ENCODE results near the gene EIF6.

EIF6 gene

DNA sequence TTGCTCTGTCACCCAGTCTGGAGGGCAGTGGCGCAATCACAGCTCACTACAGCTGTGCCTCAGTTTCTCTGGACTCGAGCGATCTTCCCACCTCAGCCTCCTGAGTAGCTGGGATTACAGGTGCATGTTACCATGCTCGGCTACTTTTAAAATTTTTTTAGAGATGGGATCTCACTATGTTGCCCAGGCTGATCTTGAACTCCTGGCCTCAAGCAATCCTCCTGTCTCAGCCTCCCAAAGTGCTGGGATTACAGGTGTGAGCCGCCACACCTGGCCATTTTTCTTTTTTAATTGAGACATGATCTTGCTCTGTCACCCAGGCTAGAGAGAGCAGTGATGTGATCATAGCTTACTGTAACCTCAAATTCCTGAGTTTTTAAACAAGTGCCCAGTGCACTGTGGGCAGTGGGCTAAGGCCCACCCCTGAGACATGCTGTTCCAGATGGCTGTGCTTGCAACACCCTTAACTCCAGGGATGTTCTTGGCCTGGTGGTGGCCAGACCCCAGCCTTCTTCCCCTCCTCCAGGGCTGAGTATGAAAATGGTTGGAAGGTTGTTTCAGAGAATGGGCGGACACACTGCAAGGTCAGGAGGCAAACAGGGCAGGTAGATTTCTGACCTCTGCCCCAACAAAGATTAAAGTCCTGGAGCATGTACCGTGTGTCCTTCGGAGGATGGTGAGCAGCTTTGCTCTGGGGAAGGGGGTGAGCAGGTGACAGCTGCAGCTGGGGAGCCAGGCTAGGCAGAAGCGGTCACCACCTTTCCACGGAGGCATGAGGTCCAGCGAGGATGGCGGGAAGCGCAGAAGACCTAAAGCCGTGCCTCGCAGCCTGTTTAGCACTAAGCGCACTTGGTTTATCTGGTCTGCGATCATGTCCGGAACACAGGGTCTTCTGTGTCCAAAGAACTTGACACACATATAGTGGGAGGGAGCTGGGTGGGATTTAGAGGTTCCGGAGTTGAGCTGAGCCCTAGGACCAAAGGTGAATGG, 9.0 kb upstream of the EIF6 start:
- no peak for DNase-seq

DNA sequence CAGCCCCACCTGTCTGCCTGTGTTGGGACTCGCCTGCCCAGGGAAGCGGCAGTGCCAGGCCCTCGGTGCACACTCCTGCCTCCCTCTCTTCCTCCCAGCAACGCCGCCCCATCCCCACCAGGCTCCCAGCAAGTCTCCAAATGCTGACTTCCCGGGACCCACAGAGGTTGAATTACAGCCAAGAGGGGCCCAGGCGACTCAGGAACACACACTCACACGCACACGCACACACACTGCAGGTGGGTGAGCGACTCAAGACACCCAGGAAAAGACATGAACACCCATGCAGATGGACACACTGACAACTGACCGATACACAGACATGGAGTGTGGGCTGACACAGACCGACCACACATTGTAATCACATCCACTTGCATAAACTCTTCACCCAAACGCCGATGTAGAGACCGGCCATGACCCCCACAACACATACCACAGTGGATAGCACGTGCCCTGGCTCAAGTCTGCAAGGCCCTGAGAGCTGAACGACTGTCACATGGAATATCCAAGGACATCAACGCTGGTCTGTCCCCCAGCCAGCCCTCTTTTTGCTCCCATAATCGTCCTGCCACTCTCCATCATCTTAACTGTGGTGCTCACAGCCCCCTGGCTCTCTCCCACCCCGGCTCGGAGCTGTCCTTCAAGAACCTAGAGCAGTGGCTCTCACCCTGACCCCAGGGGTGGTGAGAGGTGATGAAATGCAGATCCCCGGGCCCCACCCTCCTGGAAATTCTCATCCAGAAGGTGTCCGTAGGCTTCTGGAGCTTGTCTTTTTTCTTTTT, 8.1 kb upstream of the EIF6 start:
- no peak for DNase-seq

DNA sequence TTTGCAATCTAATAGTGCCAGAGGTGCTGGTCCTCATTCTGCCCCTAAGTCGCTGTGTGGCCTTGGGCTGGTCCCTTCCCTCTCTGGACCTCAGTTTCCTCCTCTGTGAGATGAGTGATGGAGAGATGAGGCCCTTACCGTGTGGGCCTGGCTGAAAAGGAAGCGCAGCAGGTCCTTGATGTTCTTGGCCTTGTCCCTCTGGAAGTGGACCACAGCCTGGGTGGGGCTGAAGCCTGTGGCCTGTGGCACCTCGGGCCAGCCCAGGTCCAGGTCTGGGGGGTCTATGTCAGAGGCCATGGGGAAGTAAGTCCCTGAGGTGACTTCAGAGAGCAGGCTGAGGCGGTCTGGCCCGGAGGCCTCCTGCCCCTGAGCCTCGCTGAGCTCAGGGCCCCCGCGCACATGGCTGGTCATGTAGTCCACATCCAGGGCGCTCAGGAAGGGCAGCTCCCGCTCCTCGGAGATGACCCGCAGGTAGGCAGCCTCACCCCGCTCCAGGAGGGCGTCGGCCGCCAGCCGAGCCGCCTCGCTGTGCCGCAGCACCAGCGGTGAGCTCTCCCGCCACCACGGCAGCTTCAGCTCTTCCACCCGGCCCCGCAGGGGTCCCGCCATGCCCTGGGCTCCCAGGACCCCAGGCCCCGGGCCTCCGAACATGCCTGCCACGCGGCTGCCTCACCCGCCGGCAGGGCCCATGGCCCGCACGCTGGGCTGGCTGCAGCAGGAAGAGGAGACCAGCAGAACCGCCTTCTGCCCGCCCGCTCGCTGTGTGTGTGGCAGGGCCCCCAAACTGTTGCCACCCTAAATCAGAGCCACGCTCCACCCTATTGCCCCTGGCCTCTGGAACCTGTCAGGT, 7.3 kb upstream of the EIF6 start, which contains the start of gene FAM83C:
Gene FAM83C (minus strand): TSS at position 772 of the 850 bp plus-strand sequence. CDS start 121 bp downstream, at position 651.
- DNase-seq = no peak

DNA sequence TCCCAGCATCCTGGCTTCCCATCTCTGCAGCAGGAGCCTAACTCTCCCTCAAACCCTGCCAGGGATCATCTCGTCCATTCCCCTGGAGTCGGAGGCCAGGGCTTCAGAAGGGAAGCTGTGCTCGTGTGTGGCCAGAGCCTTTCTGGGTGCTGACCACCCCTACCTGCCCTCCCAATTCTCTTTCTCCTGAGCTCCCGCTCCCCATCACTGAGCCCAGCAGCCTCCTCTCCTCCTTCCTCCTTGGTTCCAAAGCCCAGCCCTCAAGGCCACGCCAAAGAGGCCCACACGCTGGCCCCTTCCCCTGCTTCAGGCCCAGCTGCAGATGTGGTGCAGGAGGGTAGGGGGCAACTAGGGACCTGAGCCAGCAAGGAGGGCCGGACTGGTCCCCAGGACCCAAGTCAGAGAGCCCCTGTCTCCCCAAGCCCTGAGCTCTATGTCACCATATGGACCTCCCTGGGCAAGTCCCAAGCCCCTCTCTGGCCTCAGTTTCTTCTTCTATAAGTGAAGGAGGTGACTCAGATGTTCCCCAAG, 6.4 kb upstream of the EIF6 start:
- no peak for DNase-seq

DNA sequence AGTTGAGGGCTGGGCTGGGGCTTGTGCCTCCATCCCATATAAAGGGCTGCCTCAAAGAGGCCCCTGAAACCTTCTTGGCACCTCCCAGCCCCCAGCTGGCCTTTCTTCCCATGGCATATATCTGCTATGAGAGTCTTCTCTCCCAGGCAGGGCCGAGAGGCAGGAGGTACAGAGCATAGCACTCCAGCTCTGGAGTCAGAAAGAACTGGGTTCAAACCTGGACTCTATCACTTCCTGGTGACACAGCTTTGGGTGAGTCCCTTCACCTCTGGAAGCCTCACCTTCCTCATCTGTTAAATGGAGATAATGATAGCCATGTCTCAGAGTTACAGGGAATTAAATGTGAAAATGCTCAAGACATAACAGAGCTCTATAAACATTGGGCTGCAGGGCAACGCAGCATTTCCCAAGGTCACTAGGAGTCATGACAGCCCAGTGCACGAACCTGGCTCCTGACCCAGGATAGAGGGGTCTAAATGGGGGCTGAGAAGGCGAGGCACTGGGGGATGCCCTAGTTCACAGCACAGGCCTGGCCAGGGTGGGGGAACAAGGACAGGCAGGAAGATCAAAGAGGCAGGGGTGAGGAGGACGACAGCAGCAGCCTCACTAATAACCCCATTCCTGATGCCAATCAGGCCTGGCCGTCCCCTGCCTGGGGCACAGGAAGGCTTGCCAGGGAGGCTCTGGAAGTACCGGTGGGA, 5.8 kb upstream of the EIF6 start:
- DNase-seq = no peak

DNA sequence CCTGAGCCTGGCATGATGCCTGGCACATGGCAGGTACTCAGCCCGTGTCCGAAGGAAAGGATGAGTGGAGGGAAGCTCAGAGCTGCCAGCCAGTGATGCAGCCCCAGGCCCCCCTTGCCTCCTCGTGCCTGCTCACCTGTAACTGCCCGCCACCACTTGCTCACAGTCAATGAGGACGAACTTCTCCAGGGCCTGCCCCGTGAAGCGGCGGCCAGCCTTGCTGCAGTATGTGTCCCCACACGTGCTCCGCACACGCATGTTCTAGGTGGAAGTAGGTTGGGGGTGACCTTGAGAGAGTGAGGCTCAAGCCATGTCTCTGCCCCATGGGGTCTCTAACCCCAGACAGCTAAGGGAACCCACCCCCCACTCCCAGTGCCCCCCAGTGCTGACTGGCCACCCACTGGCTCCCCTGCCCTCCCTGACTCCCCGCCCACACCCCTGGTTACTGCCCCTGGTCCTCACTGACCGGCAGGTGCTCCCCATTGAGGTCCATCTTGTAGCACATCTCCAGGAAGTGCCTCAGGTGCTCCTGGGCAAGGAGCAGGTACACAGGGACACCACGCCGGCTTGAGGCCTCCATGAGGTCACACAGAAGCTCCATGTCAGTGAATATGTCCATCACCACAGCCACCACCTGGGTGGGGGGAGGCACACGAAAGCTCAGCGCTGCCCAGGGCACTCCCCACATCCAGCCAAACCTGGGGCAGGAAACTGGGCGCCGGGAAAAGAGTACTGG, 3.9 kb upstream of the EIF6 start:
- DNase-seq = no peak

DNA sequence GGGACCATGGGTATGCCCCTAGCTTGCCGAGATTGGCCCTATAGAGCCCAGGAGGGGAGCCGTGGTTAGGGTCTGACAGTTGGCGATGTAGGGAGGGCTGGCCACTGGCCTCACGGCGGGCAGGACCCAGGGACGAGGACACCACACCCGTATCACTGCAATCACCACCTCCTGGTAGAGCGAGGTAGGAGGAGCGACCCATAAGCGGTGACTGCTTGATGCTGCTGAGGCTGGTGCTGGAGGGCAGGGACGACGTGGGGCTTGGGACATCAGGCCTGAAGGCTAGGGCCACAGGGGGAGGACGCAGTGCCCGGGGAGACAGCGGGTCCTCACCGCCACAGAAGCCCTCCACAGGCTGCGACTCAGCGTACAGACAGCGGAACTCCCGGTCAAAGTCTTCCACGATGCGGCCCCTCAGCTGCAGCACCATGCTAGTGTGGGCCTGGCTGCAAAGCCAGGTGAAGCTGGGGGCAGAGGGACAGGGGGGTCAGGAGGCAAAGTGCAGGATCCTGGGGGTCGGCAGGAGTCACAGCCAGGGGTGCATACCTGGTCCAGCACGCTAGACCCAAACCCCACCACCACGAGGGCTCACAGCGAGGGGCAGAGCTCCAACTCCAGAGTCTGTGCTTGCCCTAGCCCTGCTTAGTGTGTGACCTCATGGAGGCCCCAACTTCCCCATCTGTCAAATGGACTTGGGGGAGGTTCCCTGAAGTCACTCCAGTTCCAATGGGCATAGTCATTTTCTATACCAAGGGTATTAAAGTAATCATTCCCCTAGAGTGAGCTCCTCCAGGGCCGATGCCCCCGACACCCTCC, 3.1 kb upstream of the EIF6 start:
- no peak for DNase-seq

DNA sequence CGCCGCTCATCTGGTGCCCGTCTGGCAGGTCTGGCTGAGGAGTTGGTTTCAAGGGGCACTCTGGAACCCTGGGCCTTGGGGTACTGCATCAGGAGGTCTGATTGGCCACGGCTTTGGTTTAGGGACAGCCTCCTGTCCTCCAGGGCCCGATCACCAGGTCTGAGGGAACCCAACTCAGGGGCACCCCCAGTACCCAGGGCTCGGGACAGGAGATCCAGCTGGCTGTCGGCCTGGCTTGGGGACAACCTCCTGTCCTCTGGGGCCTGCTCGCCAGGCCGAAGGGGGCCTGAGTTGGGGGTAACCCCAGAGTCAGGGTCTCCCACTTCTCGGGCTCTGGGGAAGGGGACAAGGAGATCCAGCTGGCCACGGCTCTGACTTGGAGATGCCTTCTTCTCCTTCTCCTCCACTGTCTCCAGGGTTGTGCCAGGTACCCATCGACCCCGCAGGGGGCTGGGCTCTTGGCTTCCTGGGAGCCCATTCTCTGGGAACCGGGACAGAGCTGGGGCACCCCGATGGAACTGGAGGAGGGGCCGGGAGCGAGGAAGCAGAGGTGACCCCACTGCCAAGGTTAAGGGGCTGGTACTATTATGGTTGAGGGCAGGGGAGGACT, 2.4 kb upstream of the EIF6 start:
- DNase-seq = no peak

DNA sequence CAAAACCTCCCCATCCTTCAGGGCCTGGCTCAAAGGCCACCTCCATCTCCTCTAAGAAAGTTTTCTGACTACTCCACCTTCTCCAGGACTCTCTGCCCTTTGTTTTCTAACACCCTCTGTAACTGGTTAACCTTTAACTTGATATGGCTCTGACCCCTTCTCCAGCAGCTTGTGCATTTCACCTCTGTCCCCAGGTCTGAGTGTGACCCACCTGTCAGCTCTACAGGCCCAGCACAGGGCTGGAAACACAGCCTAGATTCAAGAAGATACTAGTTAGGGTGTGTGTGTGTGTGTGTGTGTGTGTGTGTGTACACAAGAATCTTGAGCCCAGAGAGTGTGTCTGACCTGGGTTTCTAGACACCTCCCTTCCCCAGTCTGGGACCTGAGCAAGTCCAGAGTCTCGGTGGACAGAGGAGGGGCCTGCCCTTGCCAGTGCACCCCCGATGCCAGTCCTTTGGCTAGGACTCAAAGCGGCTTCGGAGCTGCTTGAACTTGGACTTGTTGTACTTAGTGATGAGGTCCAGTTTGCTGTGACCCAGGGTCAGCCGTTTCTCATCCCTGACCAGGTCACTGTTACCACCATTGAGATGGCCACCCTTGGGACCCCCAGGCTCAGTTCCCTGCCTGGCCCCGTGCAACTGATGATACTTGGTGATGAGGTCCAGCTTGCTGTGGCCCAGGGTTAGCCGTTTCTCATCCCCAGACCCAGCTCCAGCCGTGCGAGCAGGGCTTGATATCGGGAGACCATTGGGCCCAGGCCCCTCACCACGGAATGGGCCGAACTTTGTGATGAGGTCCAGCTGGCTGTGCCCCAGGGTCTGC, 1.7 kb upstream of the EIF6 start:
- DNase-seq = no peak

DNA sequence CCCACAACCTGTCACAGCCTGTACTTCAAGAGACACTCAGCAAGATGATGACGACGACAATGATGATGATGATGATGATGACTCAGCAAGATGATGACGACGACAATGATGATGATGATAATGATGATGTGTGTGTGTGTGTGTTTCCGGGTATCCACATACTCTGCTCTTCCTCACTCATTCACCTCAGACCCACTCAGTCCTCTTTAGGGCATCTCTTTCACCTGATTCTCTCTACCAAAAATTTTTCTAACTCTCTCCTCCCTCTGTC, 1.2 kb upstream of the EIF6 start:
- no peak for DNase-seq

DNA sequence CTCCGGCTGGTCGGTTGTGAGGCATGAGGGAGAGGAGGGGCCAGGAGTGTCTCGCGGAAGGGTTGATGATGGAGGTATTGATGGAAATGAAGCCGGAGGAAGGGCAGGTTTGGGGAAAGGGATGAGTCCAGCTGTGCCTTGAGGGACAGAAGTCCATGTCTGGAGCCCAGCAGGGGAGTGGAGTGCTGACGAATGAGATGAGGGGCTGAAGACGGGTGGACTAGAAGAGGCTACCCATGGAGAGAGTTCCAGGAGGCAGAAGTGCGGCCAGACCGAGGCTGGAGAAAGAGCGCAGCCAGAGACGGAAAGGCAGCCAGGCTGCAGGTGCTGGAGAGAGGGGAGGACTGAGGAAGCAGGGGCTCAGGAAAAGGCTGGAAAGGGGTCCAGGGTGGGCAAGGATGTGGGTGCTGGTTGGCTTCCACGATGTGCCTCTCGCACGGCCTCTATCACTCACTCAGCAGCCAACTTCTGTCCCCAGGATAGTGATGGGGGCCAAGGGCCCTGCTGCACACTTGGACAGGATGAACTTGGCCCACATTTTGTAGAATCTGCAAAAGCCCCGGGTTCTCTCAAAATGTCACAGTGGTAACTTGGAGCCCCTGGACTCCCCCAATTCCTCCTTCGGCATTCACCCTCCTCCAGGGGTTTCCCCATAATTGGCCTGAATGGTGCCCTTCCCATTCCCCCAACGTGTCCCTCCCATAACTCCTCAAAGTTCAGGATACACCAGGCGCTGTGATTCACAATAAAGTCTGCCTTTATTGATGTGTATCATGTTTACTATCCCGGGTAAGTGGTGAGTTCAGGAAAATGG, 627 bp upstream of the EIF6 start:
- no peak for DNase-seq

DNA sequence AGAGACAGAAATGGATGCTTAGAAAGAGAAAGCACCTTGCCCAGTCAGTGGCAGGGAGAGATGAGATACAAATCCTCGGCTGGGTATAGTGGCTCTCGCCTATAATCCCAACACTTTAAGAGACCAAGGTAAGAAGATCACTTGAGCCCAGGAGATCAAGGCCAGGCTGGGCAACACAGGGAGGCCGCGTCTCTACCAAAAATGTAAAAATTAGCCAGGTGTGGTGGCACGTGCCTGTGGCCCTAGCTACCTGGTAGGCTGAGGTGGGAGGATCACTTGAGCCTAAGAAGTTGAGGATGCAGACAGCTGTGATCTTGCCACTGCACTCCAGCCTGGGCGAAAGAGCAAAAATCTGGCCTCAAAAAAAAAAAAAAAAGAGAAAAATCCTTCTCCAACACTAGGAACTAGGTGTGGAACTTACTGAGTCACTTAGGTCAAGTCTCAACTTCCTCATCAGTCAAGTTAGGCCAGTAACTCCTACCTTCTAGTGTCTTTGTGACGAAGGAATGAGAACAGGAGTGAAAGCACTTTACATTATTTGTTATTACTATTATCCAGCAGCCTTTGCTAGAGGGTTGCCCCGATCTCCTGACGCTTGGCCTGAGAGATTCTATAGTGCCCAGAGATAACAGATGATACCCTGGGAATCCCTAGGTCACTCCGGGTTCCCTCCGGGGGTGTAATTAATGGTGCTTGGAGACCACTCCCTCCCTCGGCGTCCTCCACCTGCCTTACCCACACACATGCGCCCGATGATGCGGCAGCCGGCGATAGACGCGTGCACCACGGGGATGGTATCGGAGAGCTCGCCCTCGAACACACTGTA, 918 bp downstream of the EIF6 start:
- no peak for DNase-seq

DNA sequence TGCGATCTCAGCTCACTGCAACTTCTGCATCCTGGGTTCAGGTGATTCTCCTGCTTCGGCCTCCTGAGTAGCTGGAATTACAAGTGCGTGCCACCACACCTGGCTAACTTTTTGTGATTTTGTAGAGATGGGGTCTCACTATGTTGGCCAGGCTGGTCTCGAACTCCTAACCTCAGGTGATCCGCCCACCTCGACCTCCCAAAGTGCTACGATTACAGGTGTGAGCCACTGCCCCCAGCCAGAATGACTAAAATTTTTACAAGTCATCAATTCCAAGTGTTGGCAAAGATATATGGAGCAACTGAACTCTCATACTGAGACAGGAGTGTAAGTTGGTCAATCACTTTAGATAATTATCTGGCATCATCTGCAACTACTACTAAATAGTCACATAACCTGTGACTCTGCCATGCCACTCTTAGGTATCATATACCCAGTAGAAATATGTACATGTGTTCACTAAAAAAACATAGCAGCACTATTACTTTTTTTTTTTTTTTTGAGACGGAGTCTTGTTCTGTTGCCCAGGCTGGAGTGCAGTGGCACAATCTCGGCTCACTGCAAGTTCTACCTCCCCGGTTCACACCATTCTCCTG, 3.0 kb downstream of the EIF6 start:
- no peak for DNase-seq

DNA sequence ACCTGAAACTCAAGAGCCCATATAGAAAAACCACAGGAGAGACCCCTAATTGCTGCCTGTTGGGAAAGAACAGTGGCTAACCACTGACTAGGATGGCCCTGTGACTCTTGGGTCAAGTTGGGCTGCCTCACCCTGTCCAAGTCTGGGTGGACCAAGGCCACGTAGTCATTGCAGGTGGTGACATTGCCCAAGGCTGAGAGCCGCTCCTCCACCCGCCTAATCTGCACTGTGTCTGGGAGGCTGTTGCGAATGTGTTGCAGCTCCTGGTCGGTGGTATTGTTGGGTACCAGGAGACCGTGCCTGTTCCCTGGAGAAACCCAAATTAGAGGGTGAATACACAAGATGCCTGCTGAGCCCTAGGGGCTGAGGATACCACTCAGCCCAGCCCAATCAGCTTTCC, 4.0 kb downstream of the EIF6 start:
- DNase-seq = no peak

DNA sequence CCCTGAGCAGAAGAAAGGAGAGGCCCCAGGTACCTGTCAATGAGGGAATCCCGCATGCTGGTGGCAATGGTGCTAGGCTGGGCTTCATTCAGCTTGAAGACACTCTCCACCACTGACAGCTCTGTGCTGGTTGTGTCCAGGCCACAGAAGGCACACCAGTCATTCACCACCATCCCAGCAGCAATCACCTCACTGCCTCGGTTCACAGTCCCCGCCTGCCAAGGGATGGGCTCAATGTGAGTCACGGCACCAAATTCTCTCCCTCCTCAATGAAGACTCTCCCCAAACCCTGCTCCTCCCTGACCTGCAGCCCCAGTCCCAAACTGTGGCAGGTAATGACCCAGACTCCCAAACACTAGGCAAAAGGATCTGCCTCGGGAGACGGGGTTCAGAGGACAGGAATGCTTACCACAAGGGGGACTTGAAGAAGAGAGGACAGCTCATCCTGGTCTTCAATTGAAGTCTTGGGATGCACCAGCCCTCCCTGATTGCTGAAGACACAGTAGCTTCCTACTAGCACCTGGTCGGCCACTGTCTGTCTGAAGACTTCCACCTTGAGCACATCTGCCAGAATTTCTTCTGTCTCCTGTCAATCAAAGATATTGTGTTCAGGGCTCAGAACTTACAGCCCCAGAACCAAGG, 4.9 kb downstream of the EIF6 start:
- no peak for DNase-seq

DNA sequence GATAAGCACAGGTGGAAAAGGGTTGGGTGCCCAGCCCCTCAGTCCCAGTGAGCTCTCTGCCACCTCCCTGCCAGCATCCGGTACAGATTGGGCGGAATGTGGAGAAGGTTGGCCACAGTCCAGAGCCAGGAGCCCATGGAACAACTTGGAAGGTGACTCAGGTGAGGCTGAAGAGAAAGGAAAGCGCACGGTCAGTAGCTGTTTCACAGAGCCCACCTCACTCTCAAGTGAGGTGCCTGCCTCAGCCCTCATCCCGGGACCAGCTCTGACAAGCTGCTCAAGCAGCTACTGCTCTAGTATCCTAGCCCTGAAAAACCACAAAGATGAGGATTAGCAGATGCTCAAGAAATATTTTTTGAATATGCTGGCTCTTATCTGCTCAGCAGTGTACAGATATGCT, 5.5 kb downstream of the EIF6 start:
- no peak for DNase-seq

Data from eye (tissue), 1 donor.